GM21576 (cell line): Measurements from ENCODE around the gene DOP1B.
"Not testable (repeated sequence)": the region's sequence is repeated elsewhere in the genome, so short reads cannot be mapped to it uniquely, and the experiment has no call there.

Experiments
- ATAC-seq: cut with Tn5 transposase; IDR thresholded peaks from one replicate; pipeline ENCODE4 v1.9.1; 2021; ENCODE audit warnings: mild to moderate bottlenecking, moderate library complexity; ENCODE audit not compliant: unreplicated experiment

Gene DOP1B, protein sequence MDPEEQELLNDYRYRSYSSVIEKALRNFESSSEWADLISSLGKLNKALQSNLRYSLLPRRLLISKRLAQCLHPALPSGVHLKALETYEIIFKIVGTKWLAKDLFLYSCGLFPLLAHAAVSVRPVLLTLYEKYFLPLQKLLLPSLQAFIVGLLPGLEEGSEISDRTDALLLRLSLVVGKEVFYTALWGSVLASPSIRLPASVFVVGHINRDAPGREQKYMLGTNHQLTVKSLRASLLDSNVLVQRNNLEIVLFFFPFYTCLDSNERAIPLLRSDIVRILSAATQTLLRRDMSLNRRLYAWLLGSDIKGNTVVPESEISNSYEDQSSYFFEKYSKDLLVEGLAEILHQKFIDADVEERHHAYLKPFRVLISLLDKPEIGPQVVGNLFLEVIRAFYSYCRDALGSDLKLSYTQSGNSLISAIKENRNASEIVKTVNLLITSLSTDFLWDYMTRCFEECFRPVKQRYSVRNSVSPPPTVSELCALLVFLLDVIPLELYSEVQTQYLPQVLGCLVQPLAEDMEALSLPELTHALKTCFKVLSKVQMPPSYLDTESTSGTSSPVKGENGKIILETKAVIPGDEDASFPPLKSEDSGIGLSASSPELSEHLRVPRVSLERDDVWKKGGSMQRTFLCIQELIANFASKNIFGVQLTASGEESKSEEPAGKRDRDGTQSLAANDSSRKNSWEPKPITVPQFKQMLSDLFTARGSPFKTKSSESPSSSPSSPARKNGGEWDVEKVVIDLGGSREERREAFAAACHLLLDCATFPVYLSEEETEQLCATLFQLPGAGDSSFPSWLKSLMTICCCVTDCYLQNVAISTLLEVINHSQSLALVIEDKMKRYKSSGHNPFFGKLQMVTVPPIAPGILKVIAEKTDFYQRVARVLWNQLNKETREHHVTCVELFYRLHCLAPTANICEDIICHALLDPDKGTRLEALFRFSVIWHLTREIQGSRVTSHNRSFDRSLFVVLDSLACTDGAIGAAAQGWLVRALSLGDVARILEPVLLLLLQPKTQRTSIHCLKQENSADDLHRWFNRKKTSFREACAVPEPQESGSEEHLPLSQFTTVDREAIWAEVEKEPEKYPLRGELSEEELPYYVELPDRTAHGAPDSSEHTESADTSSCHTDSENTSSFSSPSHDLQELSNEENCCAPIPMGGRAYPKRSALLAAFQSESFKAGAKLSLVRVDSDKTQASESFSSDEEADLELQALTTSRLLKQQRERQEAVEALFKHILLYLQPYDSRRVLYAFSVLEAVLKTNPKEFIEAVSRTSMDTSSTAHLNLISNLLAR (N-terminal part only)

DNA sequence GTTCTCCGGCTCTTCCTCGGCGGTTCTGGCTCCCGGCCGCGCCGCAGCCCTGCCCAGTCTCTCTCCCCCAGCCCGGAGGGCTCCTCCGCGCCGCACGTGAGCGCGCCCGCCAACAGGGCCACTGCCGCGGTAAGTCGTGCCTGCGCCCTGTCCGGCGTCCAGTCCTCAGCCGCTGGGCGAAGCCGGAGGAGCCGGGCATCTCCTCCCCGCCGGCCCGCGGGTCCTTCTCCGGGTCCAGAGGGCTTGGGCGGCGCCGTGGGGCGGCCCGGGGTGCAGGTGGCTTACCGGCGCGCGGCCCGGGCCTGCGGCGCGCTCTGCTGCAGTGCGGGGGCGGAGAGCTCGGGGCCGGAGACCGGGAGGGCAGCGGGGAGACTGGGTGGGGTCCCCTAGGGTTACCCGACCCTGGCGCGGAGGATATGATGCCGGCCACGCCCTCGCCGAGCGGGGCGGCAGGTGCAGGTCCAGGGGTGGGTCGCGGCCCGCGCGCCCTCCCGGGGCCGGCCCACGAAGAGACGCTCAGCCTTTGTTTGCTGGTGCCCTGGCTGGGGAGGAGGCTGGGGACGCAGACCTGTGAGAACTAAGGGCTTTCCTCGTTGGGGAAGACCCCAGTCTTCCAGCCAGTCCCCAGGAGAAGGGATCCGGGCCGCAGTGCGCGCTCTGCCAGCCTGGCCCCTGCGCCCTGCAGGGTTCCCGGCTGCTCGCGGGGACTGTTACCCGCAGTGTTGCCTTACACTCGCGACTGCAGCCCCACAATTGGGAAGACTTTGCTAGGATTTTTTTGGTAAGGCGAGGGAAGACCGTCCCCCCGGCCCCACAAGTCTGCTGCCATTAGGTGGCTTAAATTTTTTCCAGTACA is at the start of gene DOP1B:
Gene DOP1B (plus strand): TSS at position 10 of the 856 bp plus-strand sequence. CDS start 7,910 bp downstream, outside the sequence.
- ATAC-seq: peak; percentile 24

DNA sequence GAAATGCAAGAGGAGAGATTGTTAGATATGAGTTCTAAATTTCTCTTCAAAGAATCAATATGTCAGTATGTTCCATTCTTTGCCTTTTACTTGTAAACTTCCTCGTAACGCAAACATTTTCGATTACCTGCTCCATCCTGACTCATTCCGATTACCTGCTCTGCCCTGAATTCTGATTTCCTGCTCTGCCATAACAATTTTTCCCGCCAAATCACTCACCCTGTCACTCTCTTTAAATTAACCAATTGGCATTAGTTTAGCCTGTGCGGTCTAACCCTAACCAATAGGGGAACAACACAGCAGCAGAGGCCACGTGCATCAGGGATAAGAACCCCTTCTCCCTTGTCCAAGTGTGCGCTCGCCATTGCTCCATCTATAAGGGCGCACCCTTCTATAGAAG is 46.8 kb upstream of the DOP1B start:
- ATAC-seq: no peak

DNA sequence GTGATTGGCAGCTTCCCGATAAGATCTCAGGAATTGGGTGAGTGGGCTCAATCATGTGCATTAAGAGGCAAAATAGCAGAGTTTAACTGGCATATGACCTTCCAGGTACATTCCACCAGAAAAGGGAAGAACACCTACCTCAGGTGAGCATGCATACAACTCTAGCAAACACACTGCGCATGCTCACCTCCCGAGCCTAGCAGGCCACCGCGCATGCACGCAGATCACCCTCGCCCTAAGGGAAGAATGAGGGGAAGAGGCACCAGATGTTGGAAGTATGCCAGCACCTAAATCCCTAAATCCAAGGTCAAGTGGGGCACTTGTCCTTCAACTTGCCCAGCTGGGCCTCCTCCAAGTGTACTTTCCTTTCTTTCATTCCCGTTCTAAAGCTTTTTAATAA is 45.4 kb upstream of the DOP1B start:
- no peak for ATAC-seq

DNA sequence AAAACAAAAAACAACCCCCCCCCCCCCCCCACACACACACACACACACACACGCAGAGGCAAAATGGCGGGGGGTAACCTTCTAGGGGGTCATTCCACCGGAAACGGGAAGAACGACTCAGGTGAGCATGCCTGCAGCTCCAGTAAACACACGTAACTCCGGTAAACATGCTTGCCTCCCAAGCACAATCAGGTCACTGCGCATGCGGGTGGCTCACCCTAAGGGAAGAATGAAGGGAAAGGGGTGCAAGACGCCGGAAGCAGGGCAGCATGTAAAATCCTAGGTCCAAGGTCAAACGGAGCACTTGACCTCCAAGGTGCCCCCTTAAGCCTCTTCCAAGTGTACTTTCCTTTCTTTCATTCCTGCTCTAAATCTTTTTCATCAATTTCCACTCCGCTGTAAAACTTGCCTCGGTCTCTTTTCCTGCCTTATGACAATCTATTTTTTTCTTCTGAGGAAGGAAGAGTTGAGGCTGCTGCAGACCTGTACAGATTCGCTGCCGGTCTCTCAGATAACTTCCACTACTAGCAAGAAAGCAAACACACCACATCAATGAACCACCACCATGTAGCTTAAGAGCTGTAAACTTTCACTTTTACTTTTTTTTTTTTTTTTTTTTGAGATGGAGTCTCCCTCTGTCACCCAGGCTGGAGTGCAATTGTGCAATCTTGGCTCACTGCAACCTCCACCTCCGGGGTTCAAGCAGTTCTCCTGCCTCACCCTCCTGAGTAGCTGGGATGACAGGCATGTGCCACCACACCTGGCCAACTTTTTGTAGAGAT is 42.8 kb upstream of the DOP1B start:
- ATAC-seq: no peak

DNA sequence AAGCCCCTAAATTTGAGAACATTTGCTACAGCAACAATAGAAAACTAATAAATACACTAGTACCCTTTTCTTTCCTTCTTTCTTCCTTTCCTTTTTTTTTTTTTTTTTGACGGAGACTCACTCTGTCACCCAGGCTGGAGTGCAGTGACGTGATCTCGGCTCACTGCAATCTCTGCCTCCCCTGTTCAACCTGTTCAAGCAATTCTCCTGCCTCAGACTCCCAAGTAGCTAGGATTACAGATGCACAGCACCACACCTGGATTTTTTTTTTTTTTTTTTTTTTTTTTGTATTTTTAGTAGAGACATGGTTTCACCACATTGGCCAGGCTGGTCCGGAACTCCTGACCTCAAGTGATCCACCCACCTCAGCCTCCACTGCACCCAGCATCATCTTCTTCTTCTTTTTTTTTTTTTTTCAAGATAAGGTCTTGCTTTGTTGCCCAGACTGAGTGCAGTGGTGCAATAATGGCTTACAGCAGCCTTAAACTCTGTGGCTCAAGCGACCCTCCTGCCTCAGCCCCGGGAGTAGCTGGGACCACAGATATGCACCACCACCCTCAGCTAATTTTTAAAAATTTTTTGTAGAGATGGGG is 41.4 kb upstream of the DOP1B start:
- no peak for ATAC-seq

DNA sequence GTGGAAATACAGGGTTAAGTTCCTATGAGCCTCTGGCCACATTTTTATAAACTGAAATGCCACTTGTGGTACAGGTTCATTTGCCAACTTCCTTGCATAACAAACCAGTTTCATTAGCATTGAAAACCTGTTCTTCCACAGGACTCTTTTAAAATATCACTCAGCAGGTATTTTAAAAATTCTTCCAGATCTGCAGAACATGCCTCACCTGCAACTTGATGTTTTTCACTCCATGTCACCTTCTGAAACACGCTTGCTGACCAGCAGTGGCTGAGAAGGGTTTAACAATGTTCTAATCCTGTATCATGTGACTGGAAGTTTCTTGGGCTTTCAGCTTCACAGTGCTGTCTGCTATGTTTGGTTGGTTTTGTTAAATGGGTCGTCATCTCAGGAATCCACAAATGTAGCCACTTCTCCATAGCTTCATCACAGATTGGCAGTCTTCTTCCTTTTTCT is 39.3 kb upstream of the DOP1B start:
- ATAC-seq: no peak

DNA sequence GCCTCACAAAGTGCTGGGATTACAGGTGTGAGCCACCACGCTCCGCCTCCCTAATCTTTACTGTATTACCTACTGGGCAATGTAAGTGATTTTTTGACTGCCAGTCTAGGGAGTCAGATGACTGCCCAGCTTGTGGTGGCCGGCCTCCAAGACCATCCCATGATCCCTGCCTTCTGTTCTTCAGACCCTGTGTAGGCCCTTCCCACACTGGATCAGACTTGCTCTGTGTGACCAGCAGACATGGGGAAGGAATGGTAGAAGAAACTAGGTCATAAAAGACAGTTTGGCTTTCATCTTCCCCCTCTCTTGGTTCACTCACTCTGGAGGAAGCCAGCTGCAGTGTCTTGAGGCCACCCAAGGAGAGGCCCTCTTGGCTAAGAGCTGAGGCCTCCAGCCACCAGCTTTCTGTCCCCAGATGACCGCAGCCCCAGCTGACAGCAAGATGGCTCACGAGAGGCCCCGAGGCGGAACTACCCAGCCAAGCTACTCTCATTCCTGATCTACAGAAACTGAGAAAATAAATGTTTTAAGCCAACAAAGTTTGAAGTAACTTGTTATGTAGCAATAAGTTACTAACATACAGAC is 36.2 kb upstream of the DOP1B start:
- no peak for ATAC-seq

DNA sequence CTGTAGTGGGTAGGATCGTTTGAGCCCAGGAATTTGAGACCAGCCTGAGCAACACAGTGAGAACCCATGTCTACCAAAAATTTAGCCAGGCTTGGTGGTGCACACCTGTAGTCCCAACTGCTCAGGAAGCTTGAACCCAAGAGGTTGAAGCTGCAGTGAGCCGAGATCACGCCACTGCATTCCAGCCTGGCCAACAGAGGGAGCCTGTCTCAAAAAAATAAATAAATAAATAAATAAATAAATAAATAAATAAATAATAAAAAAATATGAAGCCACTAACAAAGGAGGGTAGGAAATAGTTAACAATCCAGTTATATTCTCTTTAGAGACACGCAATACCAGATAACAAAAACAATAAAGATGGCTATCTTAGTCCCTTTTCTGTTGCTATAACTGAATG is 33.6 kb upstream of the DOP1B start:
- no peak for ATAC-seq

DNA sequence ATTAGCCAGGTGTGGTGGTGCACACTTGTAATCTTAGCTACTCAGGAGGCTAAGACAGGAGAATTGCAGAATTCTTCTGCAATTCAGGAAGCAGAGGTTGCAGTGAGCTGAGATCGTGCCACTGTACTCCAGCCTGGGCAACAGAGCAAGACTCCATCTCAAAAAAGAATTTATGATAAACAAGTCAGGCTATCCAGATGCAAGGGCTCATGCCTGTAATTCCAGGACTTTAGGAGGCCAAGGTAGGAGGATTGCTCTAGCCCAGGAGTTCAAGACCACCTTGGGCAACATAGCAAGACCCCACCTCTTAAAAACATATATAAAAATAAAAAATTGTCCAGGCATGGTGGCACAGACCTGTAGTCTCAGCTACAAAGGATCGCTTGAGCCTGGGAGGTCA is 32.2 kb upstream of the DOP1B start:
- no peak for ATAC-seq

DNA sequence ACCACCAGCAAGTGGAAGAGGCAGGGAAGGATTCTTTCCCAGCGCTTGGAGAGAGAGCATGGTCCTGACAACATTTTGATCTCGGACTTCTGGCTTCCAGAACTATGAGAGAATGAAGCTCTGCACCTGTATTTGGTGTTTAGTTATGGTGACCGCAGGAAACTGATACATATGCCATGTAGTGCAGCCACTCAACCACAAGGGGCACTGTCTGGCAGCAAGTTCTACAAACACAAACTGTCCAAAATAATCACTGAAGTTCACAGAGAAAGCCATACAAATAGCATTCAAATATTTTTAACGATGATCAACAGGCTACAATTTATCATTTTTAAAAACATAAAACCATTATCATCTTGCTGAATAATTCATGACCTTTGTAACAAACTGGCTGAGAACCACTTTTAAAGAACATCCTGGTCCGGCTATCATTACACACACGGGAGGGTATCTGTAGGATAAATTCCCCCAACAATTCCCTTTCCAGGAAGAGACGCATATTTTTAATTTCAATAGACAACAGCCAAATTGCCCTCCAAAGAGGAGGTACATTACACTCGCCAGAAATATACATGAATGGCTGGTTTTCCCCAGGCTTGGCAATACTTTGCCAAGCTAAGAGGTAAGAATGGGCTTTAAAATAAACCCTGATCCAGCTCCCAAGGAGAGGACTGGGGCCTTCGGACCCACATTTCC is 31.0 kb upstream of the DOP1B start:
- no peak for ATAC-seq

DNA sequence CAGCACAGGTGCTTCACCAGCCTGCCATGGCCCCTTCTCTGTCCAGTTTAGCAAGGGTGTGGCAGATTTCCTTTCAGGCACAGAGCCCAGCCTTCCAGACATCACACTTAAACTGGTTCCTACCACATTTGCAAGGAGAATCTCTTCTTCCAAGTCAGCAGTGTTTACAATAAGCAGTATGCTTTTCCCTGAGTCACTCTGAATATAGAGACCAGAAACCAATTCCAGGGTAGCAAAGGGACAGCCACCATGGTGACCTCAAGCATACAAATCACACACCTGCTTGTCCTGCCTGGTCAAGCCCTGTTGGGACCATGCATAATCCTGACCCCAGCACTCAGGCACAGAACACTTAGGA is 30.4 kb upstream of the DOP1B start:
- ATAC-seq: no peak

DNA sequence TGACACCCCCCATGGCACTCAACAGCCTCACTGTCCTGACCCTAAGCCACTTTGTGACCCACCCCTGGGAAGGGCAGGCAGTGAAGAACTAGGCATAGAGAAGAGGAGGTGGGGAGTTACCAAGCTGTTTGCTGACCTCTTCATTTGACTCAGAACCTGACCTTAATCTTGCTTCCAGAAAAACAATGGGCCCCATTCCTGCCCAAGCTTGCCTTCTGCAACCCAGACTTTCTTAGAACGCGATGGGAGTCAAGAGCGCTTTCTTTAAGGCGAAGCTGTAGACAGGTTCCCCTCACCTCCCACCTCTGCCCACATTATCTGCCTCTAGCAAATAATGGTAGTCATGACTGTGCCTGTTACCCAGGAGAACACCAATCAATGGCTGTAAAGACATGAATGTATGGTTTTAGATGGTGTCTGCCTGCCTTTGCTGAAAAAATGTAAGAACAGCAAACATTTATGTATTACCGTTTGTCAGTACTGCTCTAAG is 30.0 kb upstream of the DOP1B start:
- no peak for ATAC-seq

DNA sequence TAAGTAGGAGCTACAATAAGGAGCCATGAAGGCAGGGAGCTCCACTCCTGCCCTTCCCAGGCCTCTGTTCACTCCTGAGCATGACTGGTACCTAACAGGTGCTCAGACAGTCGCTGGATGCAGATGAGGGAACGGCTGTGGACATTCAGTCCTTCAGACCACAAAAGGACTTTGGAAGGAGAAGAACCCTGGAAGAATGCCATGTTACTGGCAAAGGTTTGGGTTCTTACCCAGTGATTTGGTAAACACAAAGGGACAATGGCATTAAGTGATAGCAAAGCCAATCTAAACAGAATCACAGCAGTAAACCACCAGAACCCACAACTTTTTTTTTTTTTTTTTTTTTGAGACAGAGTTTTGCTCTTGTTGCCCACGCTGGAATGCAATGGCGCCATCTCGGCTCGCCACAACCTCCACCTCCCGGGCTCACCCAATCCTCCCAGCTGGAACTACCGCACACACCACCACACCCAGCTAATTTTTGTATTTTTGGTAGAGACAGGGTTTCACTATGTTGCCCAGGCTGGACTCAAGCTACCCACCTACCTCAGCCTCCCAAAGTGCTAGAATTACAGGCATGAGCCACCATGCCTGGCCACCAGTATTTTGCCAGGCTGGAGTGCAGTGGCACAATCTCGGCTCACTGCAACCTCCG is 29.2 kb upstream of the DOP1B start:
- no peak for ATAC-seq

DNA sequence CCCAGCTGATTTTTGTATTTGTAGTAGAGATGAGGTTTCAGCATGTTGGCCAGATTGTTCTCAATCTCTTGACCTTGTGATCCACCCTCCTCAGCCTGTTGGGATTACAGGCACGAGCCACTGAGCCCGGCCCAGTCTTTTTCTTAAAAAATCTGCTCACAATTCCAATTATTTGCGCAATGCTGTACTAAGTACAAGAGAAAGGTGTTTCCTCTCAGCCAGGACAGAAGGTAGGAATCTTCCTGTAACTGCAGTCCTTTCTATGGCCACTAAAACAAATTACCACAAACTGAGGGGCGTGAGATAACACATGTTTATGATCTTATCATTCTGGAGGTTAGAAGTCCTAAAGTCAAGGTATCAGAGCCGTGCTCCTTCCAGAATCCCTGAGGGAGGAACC is 28.6 kb upstream of the DOP1B start:
- ATAC-seq: no peak

DNA sequence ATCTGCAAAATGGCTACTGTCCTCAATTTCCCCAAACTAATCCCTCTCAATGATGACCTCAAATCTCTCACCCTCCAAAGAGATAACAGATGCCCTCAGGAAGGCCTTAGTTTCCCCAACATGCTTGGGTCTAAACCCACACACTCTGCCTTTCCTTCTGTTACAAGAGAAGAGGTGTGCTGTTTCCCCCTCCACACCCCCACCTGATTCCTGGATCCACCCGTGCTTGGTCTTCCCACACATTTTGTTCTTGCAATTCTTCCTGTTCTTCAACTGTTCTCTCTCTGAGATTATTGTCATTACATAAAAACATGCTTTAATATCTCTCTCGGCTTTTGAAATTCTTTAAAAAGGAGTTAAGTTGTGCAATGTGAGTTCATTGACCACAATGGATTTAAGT is 27.4 kb upstream of the DOP1B start:
- ATAC-seq: no peak

DNA sequence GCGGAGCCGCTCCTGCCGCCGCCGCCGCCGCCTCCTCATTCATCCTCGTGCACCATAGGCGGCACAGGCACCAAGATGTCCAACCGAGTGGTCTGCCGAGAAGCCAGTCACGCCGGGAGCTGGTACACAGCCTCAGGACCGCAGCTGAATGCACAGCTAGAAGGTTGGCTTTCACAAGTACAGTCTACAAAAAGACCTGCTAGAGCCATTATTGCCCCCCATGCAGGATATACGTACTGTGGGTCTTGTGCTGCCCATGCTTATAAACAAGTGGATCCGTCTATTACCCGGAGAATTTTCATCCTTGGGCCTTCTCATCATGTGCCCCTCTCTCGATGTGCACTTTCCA is 26.2 kb upstream of the DOP1B start:
- ATAC-seq: not testable (repeated sequence)

DNA sequence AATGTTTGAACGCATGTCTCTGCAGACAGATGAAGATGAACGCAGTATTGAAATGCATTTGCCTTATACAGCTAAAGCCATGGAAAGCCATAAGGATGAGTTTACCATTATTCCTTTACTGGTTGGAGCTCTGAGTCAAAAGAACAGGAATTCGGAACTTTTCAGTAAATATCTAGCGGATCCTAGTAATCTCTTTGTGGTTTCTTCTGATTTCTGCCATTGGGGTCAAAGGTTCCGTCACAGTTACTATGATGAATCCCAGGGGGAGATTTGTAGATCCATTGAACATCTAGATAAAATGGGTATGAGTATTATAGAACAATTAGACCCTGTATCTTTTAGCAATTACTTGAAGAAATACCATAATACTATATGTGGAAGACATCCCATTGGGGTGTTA is 25.8 kb upstream of the DOP1B start:
- ATAC-seq: not testable (repeated sequence)

DNA sequence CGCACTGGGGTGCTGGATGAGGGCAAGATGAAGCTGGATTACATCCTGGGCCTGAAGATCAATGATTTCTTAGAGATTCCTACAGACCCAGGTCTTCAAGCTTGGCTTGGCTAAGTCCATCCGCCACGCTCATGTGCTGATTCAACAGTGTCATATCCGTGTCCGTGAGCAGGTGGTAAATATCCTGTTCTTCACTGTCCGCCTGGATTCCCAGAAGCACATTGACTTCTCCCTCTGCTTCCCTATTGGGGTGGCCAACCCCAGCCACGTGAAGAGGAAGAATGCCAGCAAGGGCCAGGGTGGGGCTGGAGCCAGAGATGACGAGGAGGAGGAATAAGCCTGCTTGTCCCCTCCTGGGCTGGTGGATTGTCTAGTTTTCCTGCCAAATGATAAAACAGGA is 23.9 kb upstream of the DOP1B start:
- ATAC-seq: no peak
